B cell (primary cell): ENCODE data around the gene TMEM239. TPM values are rescaled to one million over a fixed set of nuclear protein-coding genes. Genes with fewer than 3 reads are reported as not detected.

Experiments
- ATAC-seq: fragments of 200-7000 bp; cut with Tn5 transposase; one replicate; pipeline ENCODE4 v1.10.0; 2021; ENCODE audit warnings: low read depth, mild to moderate bottlenecking, moderate number of reproducible peaks, moderate library complexity
- CTCF ChIA-PET: fragments of 350-600 bp; sonication (Branson Sonifier 250); formaldehyde crosslinking; loops from one replicate; lab custom pipeline; 2021; ENCODE audit warnings: antibody characterized with exemption, inconsistent platforms; lab: Charles Lee
- POLR2A ChIA-PET: fragments of 350-600 bp; sonication (Branson Sonifier 250); formaldehyde crosslinking; loops from one replicate; lab custom pipeline; 2021; ENCODE audit warnings: antibody characterized with exemption; lab: Charles Lee
- DNase-seq: peaks from one replicate; pipeline ENCODE4 v3.0.0; 2013
- H2AFZ ChIP-seq: 2 replicates; pipeline ENCODE4 v1.6.1; 2012; ENCODE audit warnings: mild to moderate bottlenecking, low read depth, low read length; ENCODE audit not compliant: insufficient read depth, poor library complexity, severe bottlenecking
- H3K27ac ChIP-seq, 2 donors: 1 replicate in 1 of 2; 2 replicates in 1 of 2; pipeline ENCODE4 v1.5.1; 2012 to 2013; ENCODE audit warnings: low read length in 2 of 2, mild to moderate bottlenecking in 2 of 2, moderate library complexity in 1 of 2
- H3K27me3 ChIP-seq, 4 experiments: fragments of 200-600 bp in 1 of 4; sonication (generic) in 1 of 4; replicated peaks in 1 of 4; 1 replicate in 2 of 4; 2 replicates in 2 of 4; pipeline versions ENCODE4 v1.6.1 to v1.7.0; 2013 to 2016; ENCODE audit warnings: low read length in 3 of 4, mild to moderate bottlenecking in 2 of 4, mixed read lengths in 1 of 4, moderate library complexity in 1 of 4; ENCODE audit not compliant: insufficient read depth in 4 of 4, control insufficient read depth in 3 of 4; ENCODE audit errors: control extremely low read depth in 1 of 4
- H3K36me3 ChIP-seq, 2 experiments: replicated peaks in 1 of 2; 1 replicate in 1 of 2; 2 replicates in 1 of 2; pipeline versions ENCODE4 v1.6.1 to v1.7.1; 2013; ENCODE audit warnings: low read length in 1 of 2; ENCODE audit not compliant: insufficient read depth in 2 of 2, control insufficient read depth in 1 of 2; ENCODE audit errors: control extremely low read depth in 1 of 2, extremely low read depth in 1 of 2
- H3K4me1 ChIP-seq, 2 donors: fragments of 200-600 bp in 1 of 2; sonication (generic) in 1 of 2; 1 replicate in 1 of 2; 2 replicates in 1 of 2; pipeline versions ENCODE4 v1.5.1 to v1.6.1; 2013 to 2017; ENCODE audit warnings: low read length in 2 of 2; ENCODE audit not compliant: control insufficient read depth in 2 of 2, insufficient read depth in 2 of 2
- H3K4me2 ChIP-seq: replicated peaks from 2 replicates; pipeline ENCODE3; 2012; ENCODE audit warnings: mild to moderate bottlenecking, low read depth, low read length; ENCODE audit not compliant: poor library complexity, severe bottlenecking
- H3K4me3 ChIP-seq, 5 experiments: fragments of 200-600 bp in 1 of 5; sonication (generic) in 1 of 5; 1 replicate in 3 of 5; 2 replicates in 2 of 5; pipeline versions ENCODE4 v1.5.1 to v1.7.0; 2011 to 2016; ENCODE audit warnings: low read length in 4 of 5, mild to moderate bottlenecking in 4 of 5, low read depth in 2 of 5, control low read depth in 1 of 5, moderate library complexity in 1 of 5; ENCODE audit not compliant: insufficient read depth in 1 of 5; ENCODE audit errors: control extremely low read depth in 1 of 5, extremely low read depth in 1 of 5
- H3K79me2 ChIP-seq: fragments of 200-600 bp; sonication (generic); one replicate; pipeline ENCODE4 v1.6.0; 2016; ENCODE audit warnings: low read length; ENCODE audit not compliant: control insufficient read depth, insufficient read depth
- H3K9ac ChIP-seq: fragments of 200-600 bp; sonication (generic); 2 replicates; pipeline ENCODE4 v1.6.1; 2017; ENCODE audit warnings: mild to moderate bottlenecking, low read length, moderate library complexity
- H3K9me3 ChIP-seq, 3 donors: one replicate each; pipeline versions ENCODE4 v1.6.1 to v1.7.1; 2013; ENCODE audit warnings: low read length in 2 of 3; ENCODE audit not compliant: control insufficient read depth in 2 of 3, insufficient read depth in 1 of 3; ENCODE audit errors: control extremely low read depth in 1 of 3
- H4K20me1 ChIP-seq: 2 replicates; pipeline ENCODE4 v1.6.0; 2012; ENCODE audit warnings: mild to moderate bottlenecking, low read length; ENCODE audit not compliant: insufficient read depth, control insufficient read depth, poor library complexity, severe bottlenecking
- H3K27ac Mint-ChIP-seq: one replicate; pipeline ENCODE4 v1.8.0; 2021; ENCODE audit warnings: mixed read lengths
- H3K27me3 Mint-ChIP-seq: one replicate; pipeline ENCODE4 v1.8.0; 2021; ENCODE audit warnings: mixed read lengths
- H3K4me1 Mint-ChIP-seq: one replicate; pipeline ENCODE4 v1.8.0; 2021; ENCODE audit warnings: mixed read lengths
- H3K4me3 Mint-ChIP-seq: one replicate; pipeline ENCODE4 v1.8.0; 2021; ENCODE audit warnings: mixed read lengths
- H3K9me3 Mint-ChIP-seq: one replicate; pipeline ENCODE4 v1.8.0; 2022; ENCODE audit warnings: mixed read lengths; ENCODE audit not compliant: insufficient read depth
- EZH2 ChIP-seq: IDR thresholded peaks from 2 replicates; pipeline ENCODE4 v1.6.1; 2012; ENCODE audit warnings: borderline replicate concordance, low read depth, mild to moderate bottlenecking, moderate library complexity, low read length; ENCODE audit not compliant: insufficient read depth, poor library complexity, severe bottlenecking
- WGBS: methylation state at CpG from one replicate; pipeline ENCODE4 v1.1.5; 2013; ENCODE audit warnings: missing lambda C conversion rate; ENCODE audit not compliant: insufficient coverage; 5-methylcytosine and 5-hydroxymethylcytosine counted together
- intact Hi-C: fragments of 100-400 bp; cut with micrococcal nuclease; formaldehyde crosslinking; loops from one replicate; pipeline ENCODE4 v1.10.0; 2022
- polyA plus RNA-seq: library from polyadenylated mRNA; depleted of rRNA; stranded (reverse); fragments of >200 nt; gene quantifications from 2 replicates; pipeline ENCODE4 v1.2.3, GENCODE V29; 2012
- total RNA-seq, 2 donors: library from RNA; stranded (reverse); fragments of 120-200 nt in 1 of 2; gene quantifications; 1 replicate in 1 of 2; 2 replicates in 1 of 2; pipeline versions ENCODE4 v1.2.3 to v1.2.4, GENCODE V29; 2013 to 2022
- TF ChIP-seq, protein P1 (sequence below): fragments of 200-600 bp; IDR thresholded peaks from one replicate; pipeline ENCODE4 v1.8.0; 2022; ENCODE audit warnings: antibody characterized with exemption, mild to moderate bottlenecking

TMEM239 gene
- total and polyA plus RNA-seq, 2 donors (not counting 1 experiment from before 2014, with no cell fraction given) = not detected

DNA sequence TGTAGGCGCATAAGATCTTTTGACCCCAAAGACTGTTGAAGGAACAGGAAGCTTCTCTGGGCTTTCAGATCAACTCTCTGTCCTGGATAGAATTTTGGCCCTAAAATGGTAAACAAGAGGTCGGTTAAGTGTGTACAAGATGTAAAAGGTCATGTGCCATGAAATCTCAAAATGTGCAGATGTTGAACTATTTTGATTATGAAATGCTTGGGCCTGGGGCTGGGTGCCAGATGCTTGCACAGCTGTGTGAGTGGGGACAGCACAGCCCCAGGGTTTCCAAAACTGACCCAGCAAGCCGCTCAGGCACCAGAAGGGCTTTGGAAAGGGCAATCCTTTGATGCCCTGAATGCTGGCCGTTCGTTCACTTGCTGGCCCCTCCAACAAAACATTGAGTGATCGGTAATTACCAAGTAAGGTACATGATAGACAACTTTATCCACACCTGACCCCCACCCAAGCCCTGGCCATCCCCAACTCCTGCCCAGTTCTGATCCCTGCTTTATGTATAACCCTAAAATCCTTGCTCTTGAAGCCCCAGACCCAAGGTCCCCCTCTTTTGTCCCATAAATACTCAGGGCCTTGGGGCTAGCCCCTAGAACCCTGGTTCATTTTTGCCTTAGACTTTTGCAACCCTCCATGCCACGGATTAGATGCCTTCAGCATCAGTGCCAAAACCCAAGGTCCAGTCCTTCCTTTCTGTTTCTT lies 1.9 kb downstream of the TMEM239 start:
- 97% methylated on average over 5 of the region's 7 CpGs for WGBS
- DNase-seq = no peak
- peaks cover 9% of the 10 kb centered on the region for H3K4me1 Mint-ChIP-seq
- no peaks in the 10 kb centered on the region for H3K79me2 ChIP-seq
- POLR2A ChIA-PET = no interaction called here
- no peak overlapping the region for H3K4me3 Mint-ChIP-seq
- H3K27me3 ChIP-seq = peaks cover 0 to 52% (median 17%) of the 10 kb centered on the region in 4 experiments
- no peak overlapping the region for H3K9ac ChIP-seq
- CTCF ChIA-PET = no interaction called here
- no peak overlapping the region for H3K27ac ChIP-seq
- no peak for ATAC-seq
- no peaks in the 10 kb centered on the region for H3K9me3 Mint-ChIP-seq
- H2AFZ ChIP-seq = no peak overlapping the region
- no peaks in the 10 kb centered on the region for H4K20me1 ChIP-seq
- H3K9me3 ChIP-seq = no peaks in the 10 kb centered on the region
- peaks cover 0 to 3% of the 10 kb centered on the region in 2 donors for H3K4me1 ChIP-seq
- H3K4me2 ChIP-seq = no peak overlapping the region
- H3K27ac Mint-ChIP-seq = no peak overlapping the region
- TF ChIP-seq EZH2 = no peak
- TF ChIP-seq, protein P1, sequence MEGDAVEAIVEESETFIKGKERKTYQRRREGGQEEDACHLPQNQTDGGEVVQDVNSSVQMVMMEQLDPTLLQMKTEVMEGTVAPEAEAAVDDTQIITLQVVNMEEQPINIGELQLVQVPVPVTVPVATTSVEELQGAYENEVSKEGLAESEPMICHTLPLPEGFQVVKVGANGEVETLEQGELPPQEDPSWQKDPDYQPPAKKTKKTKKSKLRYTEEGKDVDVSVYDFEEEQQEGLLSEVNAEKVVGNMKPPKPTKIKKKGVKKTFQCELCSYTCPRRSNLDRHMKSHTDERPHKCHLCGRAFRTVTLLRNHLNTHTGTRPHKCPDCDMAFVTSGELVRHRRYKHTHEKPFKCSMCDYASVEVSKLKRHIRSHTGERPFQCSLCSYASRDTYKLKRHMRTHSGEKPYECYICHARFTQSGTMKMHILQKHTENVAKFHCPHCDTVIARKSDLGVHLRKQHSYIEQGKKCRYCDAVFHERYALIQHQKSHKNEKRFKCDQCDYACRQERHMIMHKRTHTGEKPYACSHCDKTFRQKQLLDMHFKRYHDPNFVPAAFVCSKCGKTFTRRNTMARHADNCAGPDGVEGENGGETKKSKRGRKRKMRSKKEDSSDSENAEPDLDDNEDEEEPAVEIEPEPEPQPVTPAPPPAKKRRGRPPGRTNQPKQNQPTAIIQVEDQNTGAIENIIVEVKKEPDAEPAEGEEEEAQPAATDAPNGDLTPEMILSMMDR = no peak
- peaks cover 51% of the 10 kb centered on the region for H3K27me3 Mint-ChIP-seq
- H3K4me3 ChIP-seq = no peak overlapping the region
- no peaks in the 10 kb centered on the region for H3K36me3 ChIP-seq
- intact Hi-C loops = no loop called here

DNA sequence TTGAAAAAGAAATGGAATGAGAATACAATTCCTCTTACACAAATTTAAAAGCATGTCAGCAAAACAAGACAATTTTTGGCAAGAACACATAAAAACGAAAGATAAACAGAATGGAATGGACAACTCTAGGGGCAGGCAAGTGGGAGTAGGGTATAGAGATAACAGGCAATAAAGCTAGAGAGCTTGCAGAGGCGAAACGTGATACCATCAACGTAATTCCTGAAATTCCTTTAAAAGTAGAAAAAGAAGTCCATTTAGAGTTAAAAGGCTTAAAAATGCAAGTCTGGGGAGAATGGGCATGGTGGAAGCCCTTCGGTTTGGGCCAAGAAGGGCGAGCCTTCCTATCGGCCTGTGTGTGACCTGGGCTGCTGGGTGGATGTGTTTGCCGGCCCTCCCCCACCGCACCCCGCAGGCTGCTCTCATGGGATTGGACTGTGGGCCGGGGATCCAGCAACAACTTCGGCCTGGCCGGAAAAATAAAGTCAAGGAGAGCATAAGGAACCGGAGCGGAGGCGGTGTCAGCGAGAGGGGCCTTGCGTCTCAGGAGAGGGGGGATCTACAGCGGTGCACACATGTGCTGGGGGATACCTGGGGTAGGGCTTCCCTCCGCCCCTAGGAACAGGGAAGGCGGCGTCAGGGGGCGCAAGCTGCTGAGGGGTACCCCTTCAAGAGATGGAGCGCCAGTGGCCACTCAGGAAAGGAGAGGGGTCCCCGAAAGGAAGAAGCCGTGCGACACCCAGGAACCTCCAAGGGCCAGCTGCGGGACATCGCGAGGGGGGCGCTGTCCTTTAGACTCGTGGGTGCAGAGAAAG lies 4.1 kb downstream of the TMEM239 start:
- Histone ChIP-seq H3K4me3 (no peak overlapping the region), H3K4me2 (no peak overlapping the region), H3K36me3 (no peaks in the 10 kb centered on the region), H3K9ac (no peak overlapping the region), H3K79me2 (no peaks in the 10 kb centered on the region), H3K27me3 (peaks cover 0 to 46% (median 17%) of the 10 kb centered on the region in 4 experiments), H4K20me1 (no peaks in the 10 kb centered on the region), H3K9me3 (no peaks in the 10 kb centered on the region), H3K4me1 (peaks cover 0 to 3% of the 10 kb centered on the region in 2 donors), H2AFZ (no peak overlapping the region), H3K27ac (no peak overlapping the region)
- DNase-seq (no peak), ATAC-seq (no peak)
- TF ChIP-seq EZH2 = no peak
- TF ChIP-seq, protein P1 = no peak
- POLR2A ChIA-PET = no interaction called here
- WGBS = 76% methylated on average over 30 of the region's 32 CpGs
- H3K27me3 Mint-ChIP-seq = peaks cover 36% of the 10 kb centered on the region
- H3K4me3 Mint-ChIP-seq = no peak overlapping the region
- CTCF ChIA-PET = no interaction called here
- intact Hi-C loops = no loop called here
- H3K4me1 Mint-ChIP-seq = peaks cover 9% of the 10 kb centered on the region
- no peak overlapping the region for H3K27ac Mint-ChIP-seq
- H3K9me3 Mint-ChIP-seq = no peaks in the 10 kb centered on the region
